AG04449 (cell line): Measurements from ENCODE around the gene PI4K2A.

Experiments used
- CTCF ChIA-PET: fragments of 350-600 bp; formaldehyde crosslinking; extraction: SDS; loops from one replicate; lab custom pipeline; 2021; ENCODE audit warnings: antibody characterized with exemption; lab: Yijun Ruan, JAX
- POLR2A ChIA-PET: fragments of 400-600, 350-600 bp; formaldehyde crosslinking; extraction: SDS; loops from one replicate; lab custom pipeline; 2020; ENCODE audit warnings: antibody characterized with exemption, inconsistent platforms; lab: Yijun Ruan, JAX
- DNase-seq: peaks from one replicate; pipeline ENCODE4 v3.0.0-alpha.2; 2010; ENCODE audit warnings: low read depth, low spot score
- H3K4me3 ChIP-seq: 2 replicates; pipeline ENCODE4 v1.5.1; 2011; ENCODE audit warnings: low read depth, mild to moderate bottlenecking, control low read depth, low read length
- CTCF ChIP-seq: IDR thresholded peaks from one replicate; pipeline ENCODE4 v1.5.1; 2011; ENCODE audit warnings: mild to moderate bottlenecking, moderate library complexity, low read length, control low read depth, inconsistent platforms; ENCODE audit not compliant: insufficient read depth; ENCODE audit errors: missing control alignments

The PI4K2A gene

DNA sequence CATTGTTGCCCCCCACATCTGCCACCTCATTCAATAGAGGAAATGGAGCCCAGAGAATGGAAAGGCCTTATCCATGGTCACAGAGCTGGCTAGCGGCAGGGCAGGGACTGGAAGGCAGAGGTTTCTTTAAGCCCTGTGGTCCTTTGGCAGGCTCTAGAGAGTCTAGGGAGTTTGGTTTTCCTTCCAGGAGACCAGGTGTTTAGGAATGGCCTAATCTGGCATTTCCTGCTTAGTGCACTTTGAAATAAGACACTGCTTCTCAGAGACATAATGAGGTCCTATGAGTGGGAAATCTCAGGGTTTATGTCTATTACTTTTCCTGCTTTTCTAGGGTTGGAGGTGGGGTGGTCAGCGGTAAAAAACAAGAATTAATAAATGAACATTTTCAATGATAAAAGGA lies 79.1 kb downstream of the PI4K2A start:
- POLR2A ChIA-PET: interaction anchor here (0.9 kb wide), 1 partner anchor 32 kb away, joined by 5 read pairs; the partner anchor contains the start of gene AVPI1
- no peak for TF ChIP-seq CTCF
- no peak for DNase-seq
- H3K4me3 ChIP-seq: no peak overlapping the region
- CTCF ChIA-PET: interaction anchor here (4.3 to 21.1 kb wide), 4 partner anchors 10 to 35 kb away, joined by 37 to 664 read pairs (median 69); partner anchors contain the start of genes AVPI1 and ZFYVE27

GRCh38 chr10:97721871-97722780 lies 81.7 kb downstream of the PI4K2A start:
- no peak for DNase-seq
- no peak overlapping the region for H3K4me3 ChIP-seq
- CTCF ChIA-PET: interaction anchor here (0.8 to 8.7 kb wide), 6 partner anchors 9 to 36 kb away, joined by 3 to 117 read pairs (median 15); partner anchors contain the start of gene MARVELD1
- no peak for TF ChIP-seq CTCF
- POLR2A ChIA-PET: no interaction called here

DNA sequence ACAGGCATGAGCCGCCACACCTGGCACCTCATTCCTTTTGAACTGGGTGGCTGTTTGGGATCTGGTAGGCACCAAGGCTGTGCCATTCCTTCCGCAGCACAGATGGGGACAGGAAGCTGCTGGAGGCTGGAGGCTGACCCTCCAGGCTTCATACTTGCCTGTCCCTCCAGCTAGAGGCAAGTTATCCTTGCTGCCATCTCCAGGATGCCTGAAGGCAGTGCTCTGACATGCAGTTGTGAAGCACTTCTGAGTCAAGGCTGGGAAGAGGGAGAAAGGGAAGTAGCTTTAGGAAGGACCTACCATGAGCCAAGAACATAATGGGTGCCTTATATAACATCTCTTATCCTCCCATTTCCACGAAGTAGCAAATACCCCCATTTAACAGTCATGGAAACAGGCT lies 82.5 kb downstream of the PI4K2A start:
- H3K4me3 ChIP-seq: no peak overlapping the region
- DNase-seq: no peak
- ChIA-PET POLR2A (interaction anchor here (1.2 to 4.7 kb wide), 4 partner anchors 9 to 36 kb away, joined by 3 to 39 read pairs (median 4); partner anchors contain the start of genes AVPI1 and MARVELD1), CTCF (interaction anchor here (0.8 to 8.7 kb wide), 6 partner anchors 8 to 36 kb away, joined by 3 to 117 read pairs (median 15); partner anchors contain the start of genes AVPI1 and MARVELD1)
- TF ChIP-seq CTCF: no peak

GRCh38 chr10:97724341-97724941 lies 84.0 kb downstream of the PI4K2A start:
- TF ChIP-seq CTCF: no peak
- no peak for DNase-seq
- POLR2A ChIA-PET: interaction anchor here (0.6 to 4.7 kb wide), 6 partner anchors 10 to 314 kb away, joined by 3 to 39 read pairs (median 4); partner anchors contain the start of genes MARVELD1 and ZFYVE27
- CTCF ChIA-PET: interaction anchor here (1.3 to 14.2 kb wide), 7 partner anchors 7 to 46 kb away, joined by 4 to 328 read pairs (median 20); partner anchors contain the start of genes AVPI1 and MARVELD1
- H3K4me3 ChIP-seq: no peak overlapping the region
